Prostate gland (tissue), 2 donors: ENCODE measurements around the gene FAU. TPM values are rescaled to one million over a fixed set of nuclear protein-coding genes. Genes with fewer than 3 reads are reported as not detected.

ENCODE experiments used
- DNase-seq: peaks from one replicate; pipeline ENCODE4 v3.0.0-alpha.2; 2019; ENCODE audit warnings: low spot score
- H3K27ac ChIP-seq, 2 donors: fragments of 200-600 bp; sonication (generic); 2 replicates each; pipeline ENCODE4 v1.5.1; 2017 to 2019
- H3K27me3 ChIP-seq: fragments of 200-600 bp; sonication (generic); replicated peaks from 2 replicates; pipeline ENCODE4 v1.5.1; 2019; ENCODE audit not compliant: insufficient read depth
- H3K36me3 ChIP-seq, 2 donors: fragments of 200-600 bp; sonication (generic); 1 replicate in 1 of 2; 2 replicates in 1 of 2; pipeline versions ENCODE4 v1.5.1 to v1.8.1; 2017 to 2019
- H3K4me1 ChIP-seq: fragments of 200-600 bp; sonication (generic); replicated peaks from 2 replicates; pipeline ENCODE4 v1.5.1; 2019
- H3K4me3 ChIP-seq, 2 donors: fragments of 200-600 bp; sonication (generic); 2 replicates each; pipeline ENCODE4 v1.5.1; 2017 to 2019
- H3K9me3 ChIP-seq: fragments of 200-600 bp; sonication (generic); 2 replicates; pipeline ENCODE4 v1.5.1; 2017
- POLR2A ChIP-seq: fragments of 450-650 bp; IDR thresholded peaks from one replicate; pipeline ENCODE4 v1.6.1; 2016; ENCODE audit warnings: antibody characterized with exemption, mild to moderate bottlenecking
- POLR2AphosphoS5 ChIP-seq: sonication (generic); formaldehyde crosslinking; IDR thresholded peaks from one replicate; pipeline ENCODE4 v1.6.1; 2017; ENCODE audit warnings: antibody characterized with exemption
- WGBS: methylation state at CpG from one replicate; pipeline ENCODE4 v1.1.5; 2018; 5-methylcytosine and 5-hydroxymethylcytosine counted together
- intact Hi-C: fragments of 100-400 bp; cut with DNase I; formaldehyde crosslinking; loops from one replicate; pipeline ENCODE4 v1.14.2; 2022
- total RNA-seq, 2 donors: library from RNA; depleted of rRNA; stranded (reverse); fragments of >200 nt; gene quantifications; one replicate each; pipeline ENCODE4 v1.1.0, GENCODE V29; 2016
- TF ChIP-seq, protein P1 (sequence below), 4 experiments: fragments of 200-600 bp in 2 of 4; fragments of 450-650 bp in 2 of 4; sonication (generic) in 2 of 4; IDR thresholded peaks; 1 replicate in 3 of 4; 2 replicates in 1 of 4; pipeline ENCODE4 v1.5.1; 2016 to 2019; ENCODE audit warnings: antibody characterized with exemption in 4 of 4, mild to moderate bottlenecking in 2 of 4, moderate library complexity in 2 of 4

The FAU gene
- total RNA-seq, 2 donors from 2014 or later = 654 to 691 TPM

- H3K4me1 ChIP-seq = peaks cover 15% of the 10 kb centered on the region
- no peak overlapping the region for H3K27ac ChIP-seq
- WGBS = 94% methylated on average over 15 of the region's 15 CpGs
- H3K9me3 ChIP-seq = no peaks in the 10 kb centered on the region
- TF ChIP-seq, protein P1, sequence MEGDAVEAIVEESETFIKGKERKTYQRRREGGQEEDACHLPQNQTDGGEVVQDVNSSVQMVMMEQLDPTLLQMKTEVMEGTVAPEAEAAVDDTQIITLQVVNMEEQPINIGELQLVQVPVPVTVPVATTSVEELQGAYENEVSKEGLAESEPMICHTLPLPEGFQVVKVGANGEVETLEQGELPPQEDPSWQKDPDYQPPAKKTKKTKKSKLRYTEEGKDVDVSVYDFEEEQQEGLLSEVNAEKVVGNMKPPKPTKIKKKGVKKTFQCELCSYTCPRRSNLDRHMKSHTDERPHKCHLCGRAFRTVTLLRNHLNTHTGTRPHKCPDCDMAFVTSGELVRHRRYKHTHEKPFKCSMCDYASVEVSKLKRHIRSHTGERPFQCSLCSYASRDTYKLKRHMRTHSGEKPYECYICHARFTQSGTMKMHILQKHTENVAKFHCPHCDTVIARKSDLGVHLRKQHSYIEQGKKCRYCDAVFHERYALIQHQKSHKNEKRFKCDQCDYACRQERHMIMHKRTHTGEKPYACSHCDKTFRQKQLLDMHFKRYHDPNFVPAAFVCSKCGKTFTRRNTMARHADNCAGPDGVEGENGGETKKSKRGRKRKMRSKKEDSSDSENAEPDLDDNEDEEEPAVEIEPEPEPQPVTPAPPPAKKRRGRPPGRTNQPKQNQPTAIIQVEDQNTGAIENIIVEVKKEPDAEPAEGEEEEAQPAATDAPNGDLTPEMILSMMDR (IDR thresholded peaks at IDR 0.05) = no peak
- TF ChIP-seq POLR2A = no peak
- TF ChIP-seq POLR2AphosphoS5 = no peak
- H3K4me3 ChIP-seq = no peak overlapping the region
- DNase-seq = no peak
- no peaks in the 10 kb centered on the region for H3K27me3 ChIP-seq
- H3K36me3 ChIP-seq = no peaks in the 10 kb centered on the region
- intact Hi-C loops = no loop called here
Observed at GRCh38 chr11:65107078-65107477, 14.9 kb downstream of the FAU start.

- no peaks in the 10 kb centered on the region for H3K36me3 ChIP-seq
- H3K4me3 ChIP-seq = no peak overlapping the region
- peaks cover 21% of the 10 kb centered on the region for H3K4me1 ChIP-seq
- intact Hi-C loops = no loop called here
- no peaks in the 10 kb centered on the region for H3K9me3 ChIP-seq
- TF ChIP-seq, protein P1 (IDR thresholded peaks at IDR 0.05) = no peak
- no peak for TF ChIP-seq POLR2A
- 55% methylated on average over 4 of the region's 4 CpGs for WGBS
- H3K27ac ChIP-seq = peak overlapping the region; percentile 18 to 58
- DNase-seq = no peak
- no peaks in the 10 kb centered on the region for H3K27me3 ChIP-seq
Observed at GRCh38 chr11:65104628-65105027, 17.3 kb downstream of the FAU start.

GRCh38 chr11:65103476-65103875 is 18.5 kb downstream of the FAU start:
- Histone ChIP-seq H3K9me3 (no peaks in the 10 kb centered on the region), H3K36me3 (no peaks in the 10 kb centered on the region), H3K4me3 (no peak overlapping the region), H3K4me1 (peaks cover 21% of the 10 kb centered on the region), H3K27me3 (no peaks in the 10 kb centered on the region), H3K27ac (peak overlapping the region; percentile 71 to 74)
- no peak for DNase-seq
- intact Hi-C loops = no loop called here
- TF ChIP-seq, protein P1 (IDR thresholded peaks at IDR 0.05) = no peak
- TF ChIP-seq POLR2AphosphoS5 (no peak), POLR2A (no peak)

DNA sequence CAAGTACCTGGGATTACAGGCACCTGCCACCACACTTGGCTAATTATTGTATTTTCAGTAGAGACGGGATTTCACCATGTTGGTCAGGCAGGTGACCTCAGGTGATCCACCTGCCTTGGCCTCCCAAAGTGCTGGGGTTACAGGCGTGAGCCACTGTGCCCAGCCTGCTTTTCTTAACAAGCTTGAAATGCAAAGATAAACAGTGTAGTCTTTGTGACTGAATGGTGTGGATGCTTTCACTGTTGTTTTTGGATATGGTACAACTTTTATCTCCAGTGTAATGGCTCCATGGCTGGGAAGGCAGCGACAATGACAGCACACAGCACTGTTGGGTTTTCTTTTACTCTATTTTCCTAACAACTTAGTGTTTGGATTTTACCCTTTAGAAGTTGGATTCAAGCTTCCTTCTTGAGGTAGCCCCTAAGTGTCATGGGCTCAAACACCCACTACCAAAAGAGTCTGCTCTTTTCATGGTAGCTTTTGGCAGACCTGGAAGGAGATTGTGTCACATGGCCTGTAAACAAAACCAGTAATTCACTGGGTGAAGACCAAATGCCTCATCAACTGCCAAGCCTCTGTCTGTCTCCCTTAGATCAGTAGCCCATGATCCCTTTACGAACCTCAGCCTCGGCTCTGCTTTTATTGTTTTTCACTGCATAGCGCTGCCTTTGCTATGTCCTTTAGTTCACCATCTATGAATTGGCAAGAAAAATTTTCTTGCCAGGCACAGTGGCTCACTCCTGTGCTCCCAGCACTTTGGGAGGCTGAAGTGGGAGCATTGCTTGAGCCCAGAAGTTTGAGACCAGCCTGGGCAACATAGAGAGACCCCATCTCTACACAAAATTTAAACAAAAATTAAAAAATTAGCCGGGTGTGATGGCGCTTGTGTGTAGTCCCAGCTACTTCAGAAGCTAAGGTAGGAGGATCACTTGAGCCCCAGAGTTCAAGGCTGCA is 19.5 kb downstream of the FAU start:
- Histone ChIP-seq H3K4me1 (peaks cover 22% of the 10 kb centered on the region), H3K27ac (peak overlapping the region; percentile 71 to 74), H3K4me3 (no peak overlapping the region), H3K36me3 (no peaks in the 10 kb centered on the region), H3K27me3 (no peaks in the 10 kb centered on the region), H3K9me3 (no peaks in the 10 kb centered on the region)
- intact Hi-C loops = no loop called here
- DNase-seq = no peak
- 47% methylated on average over 8 of the region's 8 CpGs for WGBS
- TF ChIP-seq POLR2AphosphoS5 = peak; percentile 76
- TF ChIP-seq, protein P1 (IDR thresholded peaks at IDR 0.05) = no peak
